PFSK-1 (cell line): Measurements from ENCODE around the gene PHRF1.

Source experiments
- POLR2AphosphoS5 ChIP-seq: IDR thresholded peaks from 2 replicates; pipeline ENCODE4 v1.6.1; 2012; ENCODE audit warnings: low read depth, mild to moderate bottlenecking, control low read depth, low read length, moderate library complexity
- REST ChIP-seq, 2 experiments: IDR thresholded peaks; 2 replicates each; pipeline versions ENCODE4 v1.6.1 to v1.8.0; 2011 to 2012; ENCODE audit warnings: low read depth in 2 of 2, low read length in 2 of 2, control low read depth in 1 of 2, inconsistent platforms in 1 of 2, mild to moderate bottlenecking in 1 of 2, moderate library complexity in 1 of 2; ENCODE audit not compliant: insufficient read depth in 1 of 2
- SIN3A ChIP-seq: IDR thresholded peaks from 2 replicates; pipeline ENCODE4 v1.6.1; 2012; ENCODE audit warnings: mild to moderate bottlenecking, low read length, moderate library complexity, borderline replicate concordance; ENCODE audit not compliant: insufficient read depth
- TAF1 ChIP-seq: IDR thresholded peaks from 2 replicates; pipeline ENCODE4 v1.6.1; 2012; ENCODE audit warnings: low read length, control low read depth, borderline replicate concordance; ENCODE audit not compliant: insufficient read depth

GRCh38 chr11:653837-654236 is 77.6 kb downstream of the PHRF1 start:
- TF ChIP-seq POLR2AphosphoS5: no peak
- no peak for TF ChIP-seq REST (IDR thresholded peaks at IDR 0.05; ENCODE audit: insufficient read depth in 1 of 2, low read depth in 2 of 2, low read length in 2 of 2)
- TF ChIP-seq TAF1: no peak
- TF ChIP-seq SIN3A: no peak
